ENCODE data around the gene MSH5.

MSH5 gene

GRCh38 chr6:31762356-31762755 lies 22.6 kb downstream of the MSH5 start, which contains the start of gene SAPCD1:
Gene SAPCD1, plus strand, starts transcription at chr6:31762656. Its CDS starts 399 bp downstream, at chr6:31763055.
- DNase-seq: no peak

- DNase-seq: no peak
Measured at GRCh38 chr6:31762878-31763618, 23.2 kb downstream of the MSH5 start.

GRCh38 chr6:31763619-31763940 lies 23.8 kb downstream of the MSH5 start:
- DNase-seq: no peak

- no peak for DNase-seq
Measured at GRCh38 chr6:31764198-31764597, 24.4 kb downstream of the MSH5 start.

GRCh38 chr6:31765559-31765909 lies 25.7 kb downstream of the MSH5 start:
- no peak for DNase-seq

GRCh38 chr6:31765910-31766794 lies 26.3 kb downstream of the MSH5 start:
- no peak for DNase-seq

- DNase-seq: no peak
Measured at GRCh38 chr6:31767096-31767645, 27.4 kb downstream of the MSH5 start.

GRCh38 chr6:31768363-31769257 lies 28.8 kb downstream of the MSH5 start:
- no peak for DNase-seq

- DNase-seq: peak; percentile 96
Measured at GRCh38 chr6:31769684-31770371, 30.0 kb downstream of the MSH5 start.

- no peak for DNase-seq
Measured at GRCh38 chr6:31770860-31771259, 31.1 kb downstream of the MSH5 start.

GRCh38 chr6:31771992-31772358 lies 32.2 kb downstream of the MSH5 start:
- DNase-seq: no peak

GRCh38 chr6:31775184-31775583 lies 35.4 kb downstream of the MSH5 start:
- DNase-seq: no peak

GRCh38 chr6:31775633-31776484 lies 36.1 kb downstream of the MSH5 start:
- no peak for DNase-seq

- DNase-seq: peak; percentile 88
Measured at GRCh38 chr6:31776485-31776988, 36.7 kb downstream of the MSH5 start.

GRCh38 chr6:31776989-31777666 lies 37.3 kb downstream of the MSH5 start, which contains the start of gene VWA7:
Gene VWA7, minus strand, starts transcription at chr6:31777328. Its CDS starts 549 bp downstream, at chr6:31776779.
- peak; percentile 98 for DNase-seq

- no peak for DNase-seq
Measured at GRCh38 chr6:31777667-31778050, 37.9 kb downstream of the MSH5 start.

GRCh38 chr6:31778193-31778592 lies 38.4 kb downstream of the MSH5 start:
- DNase-seq: no peak

GRCh38 chr6:31778999-31779885 lies 39.4 kb downstream of the MSH5 start:
- no peak for DNase-seq

GRCh38 chr6:31779908-31780307 lies 40.1 kb downstream of the MSH5 start:
- no peak for DNase-seq

Measured in OCI-M1 (cell line).